Stimulated activated CD4-positive, alpha-beta T cell treated with anti-CD3 and anti-CD28 coated beads, TNF-alpha, amount 100 ng/mL, for 48 hours (primary cell): Measurements from ENCODE around the gene SAT1.

Source experiments
- DNase-seq, 3 donors: peaks; one replicate each; pipeline ENCODE4 v3.0.0-alpha.2; 2020; ENCODE audit warnings: low read depth in 3 of 3

Gene SAT1

DNA sequence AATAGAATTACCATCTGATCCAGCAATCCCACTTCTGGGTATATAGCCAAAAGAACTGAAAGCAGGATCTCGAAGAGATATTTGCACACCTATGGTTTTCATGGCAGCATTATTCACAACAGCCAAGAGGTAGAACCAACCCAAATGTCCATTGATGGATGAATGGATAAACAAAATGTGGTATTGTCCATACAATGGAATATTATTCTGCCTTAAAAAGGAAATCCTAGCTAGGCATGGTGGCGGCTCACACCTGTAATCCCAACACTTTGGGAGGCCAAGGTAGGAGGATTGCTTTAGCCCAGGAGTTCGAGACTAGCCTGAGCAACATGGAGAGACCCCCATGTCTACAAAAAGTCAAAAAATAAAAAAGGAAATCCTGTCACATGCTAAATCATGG is 27.3 kb downstream of the SAT1 start:
- DNase-seq, result no peak

DNA sequence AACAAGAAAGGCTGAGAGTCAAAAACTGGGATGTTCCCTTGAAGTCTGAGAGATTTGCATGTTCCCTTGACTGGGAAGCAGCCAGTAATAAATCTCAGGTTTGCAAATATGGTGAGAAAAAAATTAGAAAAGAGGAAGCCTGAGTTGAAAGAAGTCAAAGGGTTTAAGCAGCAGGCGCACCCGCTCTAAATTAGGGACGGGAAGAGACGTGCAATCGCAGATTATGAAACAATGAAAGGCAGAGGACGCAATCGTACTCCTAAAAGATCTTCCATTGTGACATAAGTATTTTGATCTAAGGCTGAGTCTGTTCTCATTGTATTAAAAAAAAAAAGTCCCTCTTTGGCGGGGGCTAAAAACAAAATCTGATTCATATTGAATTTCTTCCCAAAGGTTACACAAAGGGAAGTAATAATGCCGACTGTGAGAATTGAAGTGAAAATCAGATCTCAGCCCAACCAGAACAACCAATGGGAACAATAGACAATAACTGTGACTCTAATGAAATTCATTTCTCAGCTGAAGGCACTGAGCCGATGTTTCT is 28.2 kb downstream of the SAT1 start:
- DNase-seq, result no peak

DNA sequence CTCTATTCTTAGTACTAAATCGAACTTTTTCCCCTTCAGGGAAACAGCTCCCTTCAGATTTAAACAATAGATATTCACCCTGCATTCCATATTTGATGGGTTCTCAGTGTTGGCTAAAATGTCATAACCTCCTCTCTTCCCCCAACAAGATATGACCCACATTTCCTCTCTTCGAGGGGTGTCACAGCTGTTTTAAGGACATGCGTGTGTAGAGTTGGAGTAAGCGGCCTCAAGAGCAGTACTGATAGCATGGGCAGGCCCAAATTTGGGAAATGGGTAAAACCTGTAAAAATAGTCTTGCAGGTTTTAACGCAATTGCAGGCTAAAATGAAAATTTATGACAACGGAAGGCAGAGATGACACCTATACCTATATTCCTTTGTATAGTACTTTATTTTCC is 28.7 kb downstream of the SAT1 start:
- no peak for DNase-seq

DNA sequence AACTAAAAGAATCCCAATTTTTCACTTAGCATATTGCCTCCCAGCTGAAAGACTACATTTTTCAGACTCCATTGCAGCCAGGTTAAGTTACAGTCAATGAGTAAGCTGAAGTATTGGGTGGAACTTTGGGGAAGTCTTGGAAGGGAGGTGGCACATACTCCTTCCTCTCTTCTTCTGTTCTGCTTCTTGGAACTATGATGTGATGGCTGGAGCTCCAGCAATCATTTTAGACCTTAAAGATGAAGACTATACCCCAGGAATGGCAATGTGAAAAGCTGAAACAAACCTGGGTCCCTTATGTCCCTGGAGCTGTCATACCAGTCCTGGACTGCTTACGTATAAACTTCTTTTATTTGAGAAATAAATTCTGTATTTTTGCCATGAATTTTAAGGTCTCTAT is 30.8 kb downstream of the SAT1 start:
- DNase-seq, result no peak

DNA sequence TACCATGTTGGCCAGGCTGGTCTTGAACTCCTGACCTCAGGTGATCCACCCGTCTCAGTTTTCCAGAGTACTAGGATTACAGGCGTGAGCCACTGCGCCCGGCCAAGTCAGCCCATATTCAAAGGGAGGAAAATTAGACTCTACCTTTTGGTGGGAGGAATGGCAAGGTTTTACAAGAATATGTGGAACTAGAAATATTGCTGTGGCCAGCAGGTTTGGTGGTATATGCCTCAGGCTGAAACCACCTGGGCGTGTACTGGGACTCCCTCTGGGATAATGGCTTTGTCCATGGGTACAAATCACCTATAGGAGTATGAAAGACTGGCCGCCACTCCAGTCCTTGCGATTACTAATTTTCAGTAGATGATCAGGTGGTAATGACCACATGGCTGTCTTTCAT is 32.4 kb downstream of the SAT1 start:
- DNase-seq, result no peak

DNA sequence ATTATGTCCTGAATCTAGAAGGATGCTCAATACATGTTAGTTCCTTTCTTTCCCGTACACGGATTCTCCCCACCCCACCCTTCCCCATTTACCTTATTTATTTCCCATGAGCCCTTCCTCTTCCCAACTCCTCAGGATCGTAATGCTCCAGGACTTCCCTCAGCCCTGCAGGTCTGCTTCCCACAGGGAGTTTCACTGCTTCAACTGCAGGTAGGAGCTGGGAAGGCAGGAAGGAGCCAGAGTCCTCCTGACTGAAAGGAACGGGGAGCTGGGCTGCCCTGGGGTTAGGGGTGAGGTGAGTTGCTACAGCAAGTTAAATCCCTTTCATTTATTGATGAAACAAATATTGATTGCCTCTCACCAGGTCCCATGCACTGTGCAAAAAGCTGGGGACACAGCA is 33.2 kb downstream of the SAT1 start:
- DNase-seq, result no peak

DNA sequence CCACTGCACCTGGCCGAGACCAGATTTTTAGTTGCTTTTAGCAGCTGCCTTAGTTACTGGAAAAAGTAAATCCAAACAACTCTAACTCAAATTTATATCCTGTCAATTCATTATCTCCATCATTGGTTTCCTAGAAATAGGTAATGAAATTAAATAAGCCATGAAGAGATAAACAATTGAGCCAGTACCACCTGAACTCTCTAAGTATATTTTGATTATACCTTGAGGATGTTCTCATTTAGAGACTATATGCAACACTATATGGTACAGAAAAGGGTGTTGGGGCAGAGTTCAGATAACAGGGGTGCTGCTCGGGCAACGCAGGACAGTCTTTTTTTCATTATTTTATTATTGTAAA is 35.0 kb downstream of the SAT1 start:
- DNase-seq, result no peak

DNA sequence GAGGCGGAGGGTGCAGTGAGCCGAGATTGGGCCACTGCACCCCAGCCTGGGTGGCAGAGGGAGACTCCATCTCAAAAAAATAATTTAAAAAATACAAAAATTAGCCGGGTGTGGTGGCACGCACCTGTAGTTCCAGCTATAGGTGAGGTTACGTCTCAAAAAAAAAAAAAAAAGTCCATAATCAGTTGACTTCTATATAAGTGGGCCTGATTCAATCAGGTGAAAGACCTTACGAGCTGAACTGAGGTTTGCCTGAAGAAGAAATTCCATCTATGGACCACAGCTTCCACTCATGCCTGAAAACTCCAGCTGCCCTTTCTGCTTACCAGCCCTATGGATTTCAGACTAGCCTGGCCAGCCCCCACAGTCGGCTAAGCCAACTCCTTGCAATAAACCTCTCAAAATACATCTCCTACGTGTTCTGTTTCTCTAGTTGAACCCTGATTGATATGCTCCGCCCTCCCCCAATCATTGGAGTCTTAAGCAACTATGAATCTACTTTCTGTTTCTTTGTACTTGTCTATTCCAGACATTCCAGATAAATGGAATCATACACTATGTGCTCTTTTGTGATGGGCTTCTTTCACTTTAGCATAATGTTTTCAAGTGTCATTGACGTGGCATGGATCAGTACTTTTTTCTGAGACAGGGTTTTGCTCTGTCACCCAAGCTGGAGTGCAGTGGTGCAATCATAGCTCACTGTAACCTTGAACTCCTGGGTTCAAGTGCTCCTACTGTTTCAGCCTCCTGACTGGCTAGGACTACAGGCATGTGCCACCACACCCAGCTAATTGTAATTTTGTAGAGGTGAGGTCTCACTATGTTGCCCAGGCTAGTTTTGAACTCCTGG is 36.6 kb downstream of the SAT1 start:
- DNase-seq, result no peak

DNA sequence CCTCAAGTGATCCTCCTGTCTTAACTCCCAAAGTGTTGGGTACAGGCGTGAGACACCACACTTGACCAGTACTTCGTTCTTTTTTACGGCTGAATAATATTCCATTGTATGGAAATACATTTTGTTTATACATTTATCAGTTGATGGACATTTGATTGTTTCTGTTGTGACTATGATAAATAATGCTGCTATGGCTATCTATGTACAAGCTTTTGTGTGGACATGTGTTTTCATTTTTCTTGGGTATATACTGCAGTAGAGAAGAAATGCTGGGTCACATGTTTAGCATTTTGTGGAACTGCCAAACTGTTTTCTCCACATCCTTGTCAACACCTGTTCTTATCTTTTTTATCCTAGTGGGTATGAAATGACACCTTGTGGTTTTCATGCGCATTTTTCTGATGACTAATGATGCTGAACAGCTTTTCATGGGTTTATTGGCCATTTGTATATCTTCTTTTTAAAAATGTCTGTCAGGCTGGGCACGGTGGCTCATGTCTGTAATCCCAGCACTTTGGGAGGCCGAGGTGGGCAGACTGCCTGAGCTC is 37.3 kb downstream of the SAT1 start:
- no peak for DNase-seq

- no peak for DNase-seq
Measured at GRCh38 chrX:23821847-23822246, 38.9 kb downstream of the SAT1 start.

GRCh38 chrX:23822397-23822796 is 39.4 kb downstream of the SAT1 start:
- no peak for DNase-seq

- DNase-seq, result no peak
Measured at GRCh38 chrX:23822841-23823240, 39.9 kb downstream of the SAT1 start.

- DNase-seq, result no peak
Measured at GRCh38 chrX:23825675-23826074, 42.7 kb downstream of the SAT1 start.

GRCh38 chrX:23826216-23826615 is 43.2 kb downstream of the SAT1 start:
- DNase-seq, result no peak

- no peak for DNase-seq
Measured at GRCh38 chrX:23826653-23827052, 43.7 kb downstream of the SAT1 start.

GRCh38 chrX:23828881-23829280 is 45.9 kb downstream of the SAT1 start:
- no peak for DNase-seq

DNA sequence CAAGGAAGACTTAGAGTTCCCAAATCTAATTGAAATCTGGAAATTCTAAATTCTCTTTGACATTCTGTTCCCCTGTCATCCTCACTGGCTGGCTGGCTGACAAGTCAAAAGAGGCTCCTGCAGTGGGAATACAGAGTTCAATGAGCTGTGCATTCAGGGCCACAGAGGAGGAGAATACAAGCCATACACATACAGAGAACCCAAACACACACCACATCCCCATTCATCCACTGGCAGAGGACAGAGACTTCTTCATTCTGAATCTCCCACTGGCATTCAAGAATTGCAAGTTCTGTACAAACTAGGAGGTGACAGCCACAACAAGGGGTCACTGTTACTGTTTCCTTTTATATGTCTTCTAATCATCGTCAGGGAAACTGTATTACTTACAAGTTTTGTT is 49.7 kb downstream of the SAT1 start:
- DNase-seq, result no peak
